GM18951 (cell line): Measurements from ENCODE around the gene TRIM38.

Experiments used
- POLR2A ChIP-seq: IDR thresholded peaks from 4 replicates; pipeline ENCODE4 v1.6.1; 2011; ENCODE audit warnings: mild to moderate bottlenecking; ENCODE audit not compliant: insufficient read length, insufficient read depth; ENCODE audit errors: extremely low read depth
- in situ Hi-C: fragments of 300-500 bp; cut with MboI; formaldehyde crosslinking; loops from one replicate; pipeline ENCODE4 v1.12.0; 2022; ENCODE audit warnings: low sequenced_read_pairs, mixed read lengths, inconsistent platforms; ENCODE audit not compliant: unreplicated experiment

Gene TRIM38

GRCh38 chr6:26030716-26031115, 68.1 kb downstream of the TRIM38 start:
- no peak for TF ChIP-seq POLR2A
- in situ Hi-C loops: loop anchor here (25.0 kb wide), 1 partner anchor 1107 kb away; a partner anchor contains a TSS

GRCh38 chr6:26031151-26031594, 68.6 kb downstream of the TRIM38 start:
- TF ChIP-seq POLR2A: no peak
- in situ Hi-C loops: loop anchor here (25.0 kb wide), 1 partner anchor 1106 kb away; a partner anchor contains a TSS

GRCh38 chr6:26031595-26032339, 69.2 kb downstream of the TRIM38 start:
- peak; percentile 100 for TF ChIP-seq POLR2A
- in situ Hi-C loops: loop anchor here (25.0 kb wide), 1 partner anchor 1106 kb away; a partner anchor contains a TSS

GRCh38 chr6:26032340-26033084, 69.9 kb downstream of the TRIM38 start:
- in situ Hi-C loops: loop anchor here (25.0 kb wide), 1 partner anchor 1105 kb away; a partner anchor contains a TSS
- no peak for TF ChIP-seq POLR2A

- in situ Hi-C loops: loop anchor here (25.0 kb wide), 1 partner anchor 1104 kb away; a partner anchor contains a TSS
- peak; percentile 97 for TF ChIP-seq POLR2A
These were observed 70.7 kb downstream of the TRIM38 start for GRCh38 chr6:26033085-26033940.

GRCh38 chr6:26033941-26034354, 71.3 kb downstream of the TRIM38 start:
- in situ Hi-C loops: loop anchor here (25.0 kb wide), 1 partner anchor 1103 kb away; a partner anchor contains a TSS
- TF ChIP-seq POLR2A: peak; percentile 12

GRCh38 chr6:26034905-26035304, 72.3 kb downstream of the TRIM38 start:
- TF ChIP-seq POLR2A: no peak
- in situ Hi-C loops: loop anchor here (25.0 kb wide), 1 partner anchor 1102 kb away; a partner anchor contains a TSS
